Kidney epithelial cell (primary cell): Measurements from ENCODE around the gene MSANTD1. TPM values are rescaled to one million over a fixed set of nuclear protein-coding genes. Genes with fewer than 3 reads are reported as not detected.

Source experiments
- DNase-seq: peaks from one replicate; pipeline ENCODE4 v3.0.0-alpha.2; 2010; ENCODE audit warnings: low read depth
- H3K27me3 ChIP-seq: 2 replicates; pipeline ENCODE4 v1.6.0; 2011; ENCODE audit warnings: low read length; ENCODE audit not compliant: control insufficient read depth, insufficient read depth
- H3K36me3 ChIP-seq: 2 replicates; pipeline ENCODE4 v1.5.1; 2011; ENCODE audit warnings: low read length; ENCODE audit not compliant: control insufficient read depth, insufficient read depth
- H3K4me3 ChIP-seq: 2 replicates; pipeline ENCODE4 v1.5.1; 2011; ENCODE audit warnings: low read depth, mild to moderate bottlenecking, control low read depth, low read length
- total RNA-seq: library from RNA; depleted of rRNA; stranded (reverse); fragments of >200 nt; gene quantifications from 2 replicates; pipeline ENCODE4 v1.2.3, GENCODE V29; 2015
- TF ChIP-seq, protein P1 (sequence below): IDR thresholded peaks from 2 replicates; pipeline ENCODE4 v1.5.1; 2011; ENCODE audit warnings: mild to moderate bottlenecking, moderate library complexity, low read length, control low read depth, inconsistent platforms; ENCODE audit not compliant: insufficient read depth, poor library complexity, severe bottlenecking

Gene MSANTD1
- total RNA-seq, 1 donor from 2014 or later: 0.50 TPM

DNA sequence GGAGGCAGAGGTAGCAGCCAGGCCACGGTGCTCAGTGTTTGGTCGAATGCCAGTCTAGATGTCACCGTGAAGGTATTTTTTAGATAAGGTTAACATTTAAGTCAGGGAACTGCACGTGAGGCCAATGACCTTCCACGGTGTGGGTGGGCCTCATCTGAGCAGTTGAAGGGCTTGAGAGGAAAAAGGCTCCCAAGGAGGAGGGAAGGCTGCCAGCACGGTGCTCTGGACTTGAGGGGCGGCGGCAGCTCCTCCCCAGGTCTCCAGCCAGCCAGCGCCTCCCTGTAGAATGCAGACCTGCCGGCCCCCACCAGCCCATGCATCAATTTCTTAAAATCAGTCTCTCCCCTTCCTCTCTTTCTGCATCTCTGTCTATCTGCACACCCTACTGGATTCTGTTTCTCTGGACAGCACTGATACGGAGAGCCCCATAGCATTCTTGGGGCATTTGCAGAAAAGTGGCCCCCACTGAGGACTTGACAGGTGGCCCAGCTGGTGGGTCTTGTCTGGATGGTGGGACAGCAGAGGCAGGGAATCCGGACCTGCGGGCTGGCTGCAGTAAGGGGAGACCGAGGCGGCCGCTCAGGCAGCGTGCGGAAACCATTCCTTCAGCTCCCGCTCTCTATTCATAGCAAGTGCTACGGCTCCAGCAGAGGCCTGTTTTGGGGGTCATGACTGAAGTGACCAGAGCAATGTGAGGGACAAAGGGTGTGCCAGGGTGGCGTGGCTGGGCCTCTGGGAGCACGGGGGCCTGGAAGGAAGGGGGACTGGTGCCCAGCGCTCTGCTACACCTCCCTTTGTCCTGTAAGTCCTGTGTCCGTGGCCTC lies 36.0 kb downstream of the MSANTD1 start:
- DNase-seq: no peak
- Histone ChIP-seq H3K36me3 (no peaks in the 10 kb centered on the region), H3K4me3 (no peak overlapping the region), H3K27me3 (peaks cover 17% of the 10 kb centered on the region)
- TF ChIP-seq, protein P1, sequence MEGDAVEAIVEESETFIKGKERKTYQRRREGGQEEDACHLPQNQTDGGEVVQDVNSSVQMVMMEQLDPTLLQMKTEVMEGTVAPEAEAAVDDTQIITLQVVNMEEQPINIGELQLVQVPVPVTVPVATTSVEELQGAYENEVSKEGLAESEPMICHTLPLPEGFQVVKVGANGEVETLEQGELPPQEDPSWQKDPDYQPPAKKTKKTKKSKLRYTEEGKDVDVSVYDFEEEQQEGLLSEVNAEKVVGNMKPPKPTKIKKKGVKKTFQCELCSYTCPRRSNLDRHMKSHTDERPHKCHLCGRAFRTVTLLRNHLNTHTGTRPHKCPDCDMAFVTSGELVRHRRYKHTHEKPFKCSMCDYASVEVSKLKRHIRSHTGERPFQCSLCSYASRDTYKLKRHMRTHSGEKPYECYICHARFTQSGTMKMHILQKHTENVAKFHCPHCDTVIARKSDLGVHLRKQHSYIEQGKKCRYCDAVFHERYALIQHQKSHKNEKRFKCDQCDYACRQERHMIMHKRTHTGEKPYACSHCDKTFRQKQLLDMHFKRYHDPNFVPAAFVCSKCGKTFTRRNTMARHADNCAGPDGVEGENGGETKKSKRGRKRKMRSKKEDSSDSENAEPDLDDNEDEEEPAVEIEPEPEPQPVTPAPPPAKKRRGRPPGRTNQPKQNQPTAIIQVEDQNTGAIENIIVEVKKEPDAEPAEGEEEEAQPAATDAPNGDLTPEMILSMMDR: no peak

DNA sequence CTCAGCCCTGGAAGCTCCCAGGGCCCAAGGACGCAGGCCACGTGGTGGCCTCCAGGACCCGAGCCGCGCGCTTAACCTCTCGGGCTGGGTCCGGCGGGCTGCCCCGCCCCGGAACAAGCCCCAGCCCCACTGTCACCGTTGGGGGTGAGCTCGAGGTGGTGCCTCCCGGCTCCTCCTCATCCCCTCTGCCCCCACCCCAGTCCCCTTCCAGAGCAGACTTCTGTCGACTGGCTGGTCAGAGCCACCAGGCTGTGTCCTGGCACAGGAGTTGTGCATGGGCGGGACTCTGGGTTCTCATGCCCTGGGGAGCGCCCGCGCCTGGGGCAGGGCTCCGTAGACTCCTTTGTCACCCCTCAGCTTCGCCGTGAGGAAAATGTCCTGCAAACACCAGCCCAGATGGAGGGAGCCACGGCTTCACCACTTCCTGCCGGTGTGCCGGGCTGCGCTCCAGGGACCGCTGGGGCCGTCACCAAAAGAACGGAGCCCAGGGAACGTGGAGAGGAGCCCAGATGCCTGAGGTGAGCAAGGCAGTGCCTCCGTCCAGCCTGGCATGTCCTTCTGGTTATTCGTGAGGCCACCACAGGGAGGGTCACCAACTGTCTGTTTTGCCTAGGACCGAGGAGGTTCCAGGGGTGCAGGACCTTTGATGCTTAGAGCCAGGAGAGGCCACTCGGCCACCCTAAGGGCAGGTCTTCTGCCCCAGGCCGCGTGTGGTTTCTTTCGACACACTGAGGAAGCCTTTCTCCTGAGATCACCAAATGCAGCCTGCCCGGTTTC lies 36.8 kb downstream of the MSANTD1 start:
- Histone ChIP-seq H3K4me3 (no peak overlapping the region), H3K27me3 (peaks cover 14% of the 10 kb centered on the region)

DNA sequence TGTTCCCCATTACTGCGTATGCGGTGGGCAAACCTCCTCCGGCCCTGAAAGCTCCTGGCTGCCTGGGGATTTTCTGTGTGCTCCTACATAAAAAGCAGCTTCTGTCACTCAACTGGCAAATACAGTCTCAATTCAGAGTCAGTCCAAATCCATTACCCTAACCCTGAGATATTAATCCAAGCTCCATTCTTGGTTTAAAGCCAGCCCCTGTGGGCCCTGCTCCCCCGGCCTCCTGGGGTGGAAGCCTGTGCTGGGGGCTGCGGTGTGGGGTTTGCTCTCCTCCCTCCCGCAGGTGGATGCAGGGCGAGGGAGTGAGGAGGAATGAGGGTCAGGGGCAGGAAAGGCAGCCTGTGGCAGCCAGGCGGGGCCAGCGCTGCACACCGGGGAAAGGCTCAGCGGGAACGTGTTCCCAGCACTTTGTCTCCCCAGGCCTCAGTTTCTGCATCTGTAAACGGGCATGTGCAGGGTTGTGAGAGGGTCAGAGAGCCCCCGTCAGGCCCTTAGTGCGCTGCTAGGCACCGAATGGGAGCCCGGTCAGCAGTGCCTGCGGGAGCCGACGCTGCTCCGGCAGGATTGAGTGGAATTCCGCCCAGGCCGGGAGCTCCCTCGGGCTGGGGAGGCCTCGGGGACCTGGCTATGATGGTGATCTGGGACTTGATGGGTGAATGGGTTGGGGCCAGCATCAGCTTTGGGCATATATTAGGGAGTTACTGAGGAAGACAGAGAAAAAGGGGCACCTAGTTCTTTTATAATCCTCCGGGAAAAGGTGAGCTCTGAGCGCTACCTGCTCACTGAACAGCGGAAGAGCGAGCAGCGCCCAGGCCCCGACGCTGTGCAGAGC lies 37.6 kb downstream of the MSANTD1 start:
- H3K4me3 ChIP-seq: no peak overlapping the region
- no peak for DNase-seq
- TF ChIP-seq, protein P1: no peak

More for the DNA sequence above, 36.8 kb downstream of the MSANTD1 start:
- DNase-seq: no peak
- H3K36me3 ChIP-seq: no peaks in the 10 kb centered on the region
- TF ChIP-seq, protein P1: no peak

DNA sequence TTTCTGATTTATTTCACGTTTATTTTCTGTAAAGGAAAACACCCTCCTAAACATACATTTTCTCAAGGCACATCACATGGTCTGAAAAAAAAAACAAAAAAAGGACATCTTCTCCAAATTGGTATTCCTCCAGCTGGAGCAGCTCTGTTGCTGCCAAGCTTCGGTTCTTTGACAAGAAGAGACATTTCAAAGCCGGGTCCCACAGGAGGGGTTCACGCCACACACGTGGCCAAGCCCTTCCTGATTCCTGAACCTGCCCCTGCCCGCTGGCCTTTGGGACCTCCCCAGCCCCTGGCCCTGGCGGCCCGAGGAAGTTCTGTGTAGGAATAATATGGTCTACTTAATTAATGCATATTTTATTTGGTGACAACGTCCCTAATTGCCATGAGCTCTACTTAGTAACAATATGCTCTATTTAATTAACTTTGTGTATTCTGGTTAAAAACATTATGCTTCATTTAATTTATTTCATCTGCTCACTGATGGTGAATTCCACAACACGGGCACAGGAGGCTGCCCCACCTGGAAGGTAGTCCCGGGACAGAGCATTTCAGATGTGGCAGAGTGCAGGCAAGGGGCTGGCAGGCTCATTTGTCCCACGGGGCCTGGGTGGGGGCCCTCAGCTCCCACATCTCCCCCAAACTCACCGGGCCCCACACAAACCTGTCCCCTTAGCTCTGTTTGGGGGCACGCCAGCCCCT lies 38.5 kb downstream of the MSANTD1 start:
- DNase-seq: no peak

More for the DNA sequence above, 37.6 kb downstream of the MSANTD1 start:
- H3K36me3 ChIP-seq: no peaks in the 10 kb centered on the region
- peaks cover 14% of the 10 kb centered on the region for H3K27me3 ChIP-seq

More for the DNA sequence above, 38.5 kb downstream of the MSANTD1 start:
- Histone ChIP-seq H3K4me3 (no peak overlapping the region), H3K36me3 (no peaks in the 10 kb centered on the region), H3K27me3 (peaks cover 14% of the 10 kb centered on the region)
- TF ChIP-seq, protein P1: no peak
